ENCODE results near the gene SRPX2. TPM values are rescaled to one million over a fixed set of nuclear protein-coding genes. Genes with fewer than 3 reads are reported as not detected.

The SRPX2 gene
- polyA plus RNA-seq, 1 of the 3 experiments (the other 2 are of a cell fraction) = 14.5 TPM

- CTCF ChIA-PET = interaction anchor here (1.1 kb wide), 1 partner anchor 30 kb away, joined by 3 read pairs; the partner anchor contains the start of gene TSPAN6
- H4K20me1 ChIP-seq (ENCODE audit: insufficient read depth) = no peaks in the 10 kb centered on the region
- H2AFZ ChIP-seq (ENCODE audit: low read depth) = no peak overlapping the region
- no peaks in the 10 kb centered on the region for H3K79me2 ChIP-seq (ENCODE audit: insufficient read depth)
- no peak overlapping the region for H3K9ac ChIP-seq
- no peaks in the 10 kb centered on the region for H3K27me3 ChIP-seq (ENCODE audit: insufficient read depth)
- TF ChIP-seq USF1 (IDR thresholded peaks at IDR 0.05; ENCODE audit: borderline replicate concordance, low read depth) (no peak), GATA2 (CRISPR knock-in tag; IDR thresholded peaks at IDR 0.05) (no peak), TCF12 (IDR thresholded peaks at IDR 0.05) (no peak), CHD2 (IDR thresholded peaks at IDR 0.05; ENCODE audit: low read length, partially characterized antibody) (no peak), YY1 (IDR thresholded peaks at IDR 0.05; ENCODE audit: low read depth) (no peak), RCOR1 (IDR thresholded peaks at IDR 0.05; ENCODE audit: low read length) (no peak), FOXM1 (IDR thresholded peaks at IDR 0.05; ENCODE audit: low read depth) (no peak), TAF1 (IDR thresholded peaks at IDR 0.05; ENCODE audit: borderline replicate concordance, low read depth, low read length) (no peak), RFX5 (IDR thresholded peaks at IDR 0.05; ENCODE audit: low read length) (no peak), NRF1 (IDR thresholded peaks at IDR 0.05; ENCODE audit: low read depth, low read length) (no peak), RXRA (IDR thresholded peaks at IDR 0.05; ENCODE audit: borderline replicate concordance, low read depth) (no peak), FOSL2 (IDR thresholded peaks at IDR 0.05; ENCODE audit: borderline replicate concordance, low read depth) (no peak), POLR2AphosphoS5 (IDR thresholded peaks at IDR 0.05; ENCODE audit: low read depth, low read length) (no peak), RAD21 (IDR thresholded peaks at IDR 0.05; ENCODE audit: low read length) (no peak), MXI1 (IDR thresholded peaks at IDR 0.05; ENCODE audit: low read depth, low read length) (no peak), GABPA (IDR thresholded peaks at IDR 0.05; ENCODE audit: low read depth) (no peak), TEAD4 (IDR thresholded peaks at IDR 0.05; ENCODE audit: borderline replicate concordance, insufficient read depth) (no peak)
- 21% methylated on average over 1 of the region's 1 CpG for WGBS (ENCODE audit: low lambda C conversion rate)
- no peak overlapping the region for H3K4me3 ChIP-seq (ENCODE audit: low read depth in 2 of 2, low read length in 1 of 2)
- H3K9me2 ChIP-seq = no peaks in the 10 kb centered on the region
- no peak overlapping the region for H3K4me2 ChIP-seq
- no peaks in the 10 kb centered on the region for H3F3A ChIP-seq (replicated peaks; ENCODE audit: insufficient read depth)
- no peak for DNase-seq
- no peaks in the 10 kb centered on the region for H3K4me1 ChIP-seq (ENCODE audit: control insufficient read depth in 1 of 2, insufficient read depth in 2 of 2, low read depth in 1 of 2, low read length in 1 of 2)
- POLR2A ChIA-PET = interaction anchor here (0.6 kb wide), 1 partner anchor 415 kb away, joined by 3 read pairs; no protein-coding TSS in a partner anchor
- H3K36me3 ChIP-seq (replicated peaks in 1 of 2; ENCODE audit: control insufficient read depth in 1 of 2, insufficient read depth in 2 of 2, low read length in 1 of 2) = no peaks in the 10 kb centered on the region
- no peak overlapping the region for H3K27ac ChIP-seq (ENCODE audit: low read depth in 2 of 2, low read length in 1 of 2)
- H3K9me3 ChIP-seq = no peaks in the 10 kb centered on the region
Measured at GRCh38 chrX:100606753-100607152, 37.2 kb upstream of the SRPX2 start.

GRCh38 chrX:100609591-100609990 is 34.4 kb upstream of the SRPX2 start:
- Histone ChIP-seq H3K9me2 (no peaks in the 10 kb centered on the region), H3K79me2 (ENCODE audit: insufficient read depth) (no peaks in the 10 kb centered on the region), H3K27me3 (ENCODE audit: insufficient read depth) (no peaks in the 10 kb centered on the region), H3K4me3 (ENCODE audit: low read depth in 2 of 2, low read length in 1 of 2) (no peak overlapping the region), H3K9me3 (no peaks in the 10 kb centered on the region), H3K27ac (ENCODE audit: low read depth in 2 of 2, low read length in 1 of 2) (no peak overlapping the region), H4K20me1 (ENCODE audit: insufficient read depth) (no peaks in the 10 kb centered on the region), H3K9ac (no peak overlapping the region), H2AFZ (ENCODE audit: low read depth) (no peak overlapping the region), H3F3A (replicated peaks; ENCODE audit: insufficient read depth) (no peaks in the 10 kb centered on the region), H3K36me3 (replicated peaks in 1 of 2; ENCODE audit: control insufficient read depth in 1 of 2, insufficient read depth in 2 of 2, low read length in 1 of 2) (no peaks in the 10 kb centered on the region), H3K4me2 (no peak overlapping the region), H3K4me1 (ENCODE audit: control insufficient read depth in 1 of 2, insufficient read depth in 2 of 2, low read depth in 1 of 2, low read length in 1 of 2) (no peaks in the 10 kb centered on the region)
- CTCF ChIA-PET = interaction anchor here (1.0 kb wide), 1 partner anchor 159 kb away, joined by 3 read pairs; no protein-coding TSS in a partner anchor
- POLR2A ChIA-PET = no interaction called here
- no peak for DNase-seq
- 0% methylated on average over 1 of the region's 1 CpG for WGBS (ENCODE audit: low lambda C conversion rate)
- TF ChIP-seq MEF2A (IDR thresholded peaks at IDR 0.05; ENCODE audit: borderline replicate concordance, low read depth) (no peak), SMC3 (IDR thresholded peaks at IDR 0.05; ENCODE audit: low read depth, low read length) (no peak), ELF1 (IDR thresholded peaks at IDR 0.05) (no peak), NFIC (IDR thresholded peaks at IDR 0.05; ENCODE audit: borderline replicate concordance) (no peak), USF2 (IDR thresholded peaks at IDR 0.05; ENCODE audit: borderline replicate concordance, low read depth, low read length) (no peak), CHD2 (IDR thresholded peaks at IDR 0.05; ENCODE audit: low read length, partially characterized antibody) (no peak), ZBTB33 (IDR thresholded peaks at IDR 0.05; ENCODE audit: borderline replicate concordance, low read depth) (no peak), GABPA (IDR thresholded peaks at IDR 0.05; ENCODE audit: low read depth) (no peak), IRF3 (IDR thresholded peaks at IDR 0.05; ENCODE audit: low read depth, low read length) (no peak), FOXJ3 (CRISPR knock-in tag; IDR thresholded peaks at IDR 0.05) (no peak), MAX (IDR thresholded peaks at IDR 0.05; ENCODE audit: low read depth) (no peak), RXRA (IDR thresholded peaks at IDR 0.05; ENCODE audit: borderline replicate concordance, low read depth) (no peak), EZH2phosphoT487 (IDR thresholded peaks at IDR 0.05; ENCODE audit: borderline replicate concordance, low read depth) (no peak)
